GM03348 (cell line): ENCODE results near the gene ARHGAP6.

Experiments used
- DNase-seq: peaks from one replicate; pipeline ENCODE4 v3.0.0; 2012; ENCODE audit warnings: low spot score

The ARHGAP6 gene

GRCh38 chrX:11575332-11575731, 90.4 kb downstream of the ARHGAP6 start:
- DNase-seq, result no peak

DNA sequence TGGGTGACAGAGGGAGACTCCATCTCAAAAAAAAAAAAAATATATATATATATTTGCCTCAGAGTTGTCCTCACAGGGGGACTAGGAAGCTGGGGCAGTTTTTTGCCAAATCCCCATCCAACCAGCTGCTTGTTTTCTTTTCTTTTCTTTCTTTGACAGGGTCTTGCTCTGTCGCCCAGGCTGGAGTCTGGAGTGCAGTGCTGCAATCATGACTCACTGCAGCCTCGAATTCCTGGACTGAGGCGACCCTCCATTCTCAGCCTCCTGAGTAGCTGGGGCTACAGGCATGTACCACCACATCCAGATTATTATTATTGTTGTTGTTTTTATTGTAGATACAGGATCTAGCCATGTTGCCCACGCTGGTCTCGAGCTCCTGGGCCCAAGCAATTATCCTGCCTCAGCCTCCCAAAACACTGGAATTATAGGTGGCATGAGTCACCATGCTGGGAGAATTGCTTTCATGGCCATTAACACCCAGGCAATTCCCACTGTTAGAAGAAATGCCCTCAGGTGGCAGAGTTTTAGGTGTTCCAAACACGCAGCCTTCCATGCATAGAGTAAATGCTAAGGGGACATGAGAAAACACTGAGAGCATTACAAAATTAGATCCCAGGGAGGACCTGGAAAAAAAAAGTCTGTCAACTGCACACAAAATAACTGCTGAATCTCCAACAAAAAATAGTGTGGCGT, 98.0 kb downstream of the ARHGAP6 start:
- no peak for DNase-seq

GRCh38 chrX:11566789-11567188, 98.9 kb downstream of the ARHGAP6 start:
- no peak for DNase-seq

GRCh38 chrX:11566173-11566572, 99.5 kb downstream of the ARHGAP6 start:
- no peak for DNase-seq

- no peak for DNase-seq
These were observed 101.2 kb downstream of the ARHGAP6 start for GRCh38 chrX:11564546-11564945.

DNA sequence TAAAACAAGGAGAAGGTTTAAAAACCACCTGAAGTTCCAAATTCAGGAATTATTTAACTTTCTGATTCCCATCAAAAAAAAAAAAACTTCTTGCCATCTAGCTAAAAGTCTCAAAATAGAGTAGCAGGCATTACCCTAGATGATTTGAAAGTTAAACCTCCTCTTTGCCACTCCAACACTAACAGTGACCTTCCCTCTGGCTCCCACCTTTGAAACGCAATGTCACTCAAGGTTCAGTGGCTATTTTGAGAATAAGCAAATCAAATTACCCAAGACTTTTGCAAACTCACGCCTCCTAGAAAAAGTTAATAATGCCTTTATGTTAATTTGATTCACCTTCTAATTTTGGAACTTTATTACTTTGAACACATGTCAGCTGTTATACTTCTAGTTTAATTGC, 103.2 kb downstream of the ARHGAP6 start:
- DNase-seq, result no peak

DNA sequence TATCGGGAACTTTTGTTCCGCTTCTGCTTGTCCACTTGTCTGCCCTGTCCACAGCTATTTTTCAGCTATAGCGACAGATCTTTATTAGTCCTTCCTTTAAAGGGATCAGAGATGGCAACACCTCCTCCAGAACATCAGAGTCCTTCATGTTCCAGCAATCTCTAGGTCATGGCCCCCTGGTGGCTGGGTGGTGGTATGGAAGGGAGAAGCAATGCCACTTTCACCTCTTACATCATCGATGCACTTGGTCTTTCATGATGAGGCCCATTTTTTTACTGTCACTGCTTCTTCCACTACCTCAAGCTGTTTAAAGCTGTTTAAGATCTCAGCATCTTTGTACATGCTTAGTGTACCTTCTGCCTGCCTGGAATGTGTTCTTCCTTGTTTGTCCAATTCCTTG, 106.7 kb downstream of the ARHGAP6 start:
- no peak for DNase-seq

- peak; percentile 66 for DNase-seq
These were observed 108.6 kb downstream of the ARHGAP6 start for GRCh38 chrX:11557120-11557519.

DNA sequence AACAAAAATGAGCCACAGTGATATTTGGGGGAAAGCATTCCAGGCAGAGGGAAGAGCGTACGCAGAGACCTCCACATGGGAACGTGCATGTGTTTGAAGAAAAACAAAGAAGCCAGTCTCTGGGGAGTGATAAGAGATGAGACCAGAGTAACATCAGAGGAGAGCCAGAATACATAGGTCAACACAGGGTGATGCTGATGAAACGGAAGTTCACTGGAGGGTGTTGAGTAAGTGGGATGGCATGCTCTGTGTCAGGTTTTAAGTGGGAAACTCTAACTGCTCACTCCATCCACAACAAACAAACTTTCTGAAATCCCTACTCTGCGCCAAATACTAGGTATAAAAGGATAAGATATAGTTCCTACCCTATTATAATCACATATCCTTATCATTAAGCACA, 110.0 kb downstream of the ARHGAP6 start:
- no peak for DNase-seq

- no peak for DNase-seq
These were observed 112.1 kb downstream of the ARHGAP6 start for GRCh38 chrX:11553594-11553993.

GRCh38 chrX:11551151-11551550, 114.6 kb downstream of the ARHGAP6 start:
- no peak for DNase-seq

GRCh38 chrX:11546917-11547316, 118.8 kb downstream of the ARHGAP6 start:
- no peak for DNase-seq

DNA sequence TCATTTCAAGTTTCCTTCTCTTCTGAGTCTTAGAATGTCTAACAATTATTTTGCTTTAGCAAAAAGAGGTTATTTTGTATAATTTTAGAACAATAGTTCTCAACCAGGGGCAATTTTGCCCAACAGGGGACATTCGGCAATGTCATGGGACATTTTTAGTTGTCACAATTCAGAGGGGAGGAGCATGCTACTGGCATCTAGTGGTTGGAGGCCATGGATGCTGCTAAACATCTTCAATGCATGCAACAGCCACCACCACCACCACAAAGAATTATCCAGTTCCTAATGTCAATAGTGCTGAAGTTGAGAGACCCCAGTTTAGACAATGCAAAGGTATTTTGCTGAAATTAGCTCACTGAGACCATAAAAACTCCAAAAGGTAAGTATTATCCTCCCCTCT, 122.5 kb downstream of the ARHGAP6 start:
- DNase-seq, result no peak

DNA sequence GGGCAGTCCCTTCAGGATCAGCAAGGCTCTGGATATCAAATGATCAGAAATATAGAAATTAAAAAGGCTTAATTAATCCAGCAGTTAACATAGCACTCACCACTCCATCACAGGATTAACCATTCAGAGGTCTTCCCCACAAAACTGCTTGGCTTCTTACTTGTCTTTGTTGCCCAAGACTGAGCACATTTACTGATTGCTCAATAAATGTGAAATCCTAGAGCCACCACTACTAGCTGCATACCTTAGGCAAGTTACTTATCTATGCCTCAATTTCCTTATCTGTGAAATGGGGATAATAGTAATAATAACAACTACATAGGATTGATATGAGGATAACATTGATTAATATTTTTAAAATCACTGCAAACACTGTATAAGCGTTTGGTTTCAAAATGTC, 124.2 kb downstream of the ARHGAP6 start:
- DNase-seq, result no peak

- no peak for DNase-seq
These were observed 125.0 kb downstream of the ARHGAP6 start for GRCh38 chrX:11540532-11541377.

- no peak for DNase-seq
These were observed 128.6 kb downstream of the ARHGAP6 start for GRCh38 chrX:11537141-11537540.

DNA sequence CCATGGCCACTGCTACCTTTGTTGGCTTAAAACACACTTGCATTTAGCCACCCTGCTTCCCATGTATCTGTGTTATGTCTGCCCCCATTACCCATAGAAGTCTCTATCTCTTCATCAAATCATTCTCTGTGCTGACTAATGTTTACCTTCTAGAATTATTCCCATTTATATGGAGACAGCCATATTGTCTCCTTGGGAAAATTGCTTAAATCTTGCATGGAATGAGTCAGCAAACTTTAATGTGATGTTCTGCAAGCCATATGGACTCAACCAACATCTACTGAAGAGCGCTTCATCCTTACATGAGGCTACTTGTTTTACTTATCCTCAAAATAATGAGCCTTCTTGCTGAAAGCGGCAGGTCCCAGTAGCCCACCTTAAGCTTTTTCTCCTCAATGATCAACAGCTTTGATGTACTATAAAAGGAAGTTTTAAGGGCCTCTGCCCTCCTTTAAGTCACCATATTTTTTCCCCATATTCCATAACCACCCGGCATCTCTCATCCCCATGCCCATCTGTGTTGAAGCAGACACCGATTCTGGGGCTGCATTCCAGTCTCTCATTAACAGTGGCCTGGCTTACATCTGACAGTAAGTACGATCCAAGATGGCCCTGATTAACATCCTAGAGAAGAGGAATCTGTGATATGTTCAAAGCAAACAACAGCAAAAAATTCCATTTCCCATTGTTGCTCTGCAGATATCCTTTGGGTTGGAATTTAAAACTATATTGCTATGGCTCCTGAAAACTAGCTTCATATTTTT, 130.4 kb downstream of the ARHGAP6 start:
- DNase-seq, result no peak

DNA sequence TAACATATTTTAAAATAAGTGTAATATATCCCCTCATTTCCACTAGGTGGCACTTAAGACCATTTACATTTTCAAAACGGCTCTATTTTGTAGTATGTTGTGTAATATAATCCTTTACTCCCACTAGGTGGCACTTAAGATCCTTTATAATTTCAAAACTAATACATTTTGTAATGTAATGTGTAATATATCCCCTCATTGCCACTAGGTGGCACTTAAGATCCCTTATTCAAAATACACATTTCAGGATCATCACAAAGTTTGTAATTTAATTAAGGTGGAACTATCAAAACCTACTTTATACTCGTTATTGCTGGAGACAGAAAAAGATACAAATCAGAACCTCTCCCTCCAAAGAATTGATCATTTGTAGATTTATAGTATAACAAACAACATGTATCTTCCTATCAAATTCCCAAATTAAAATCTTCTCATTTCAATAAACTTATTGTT, 132.5 kb downstream of the ARHGAP6 start:
- peak; percentile 37 for DNase-seq

GRCh38 chrX:11532291-11533078, 133.2 kb downstream of the ARHGAP6 start:
- no peak for DNase-seq

DNA sequence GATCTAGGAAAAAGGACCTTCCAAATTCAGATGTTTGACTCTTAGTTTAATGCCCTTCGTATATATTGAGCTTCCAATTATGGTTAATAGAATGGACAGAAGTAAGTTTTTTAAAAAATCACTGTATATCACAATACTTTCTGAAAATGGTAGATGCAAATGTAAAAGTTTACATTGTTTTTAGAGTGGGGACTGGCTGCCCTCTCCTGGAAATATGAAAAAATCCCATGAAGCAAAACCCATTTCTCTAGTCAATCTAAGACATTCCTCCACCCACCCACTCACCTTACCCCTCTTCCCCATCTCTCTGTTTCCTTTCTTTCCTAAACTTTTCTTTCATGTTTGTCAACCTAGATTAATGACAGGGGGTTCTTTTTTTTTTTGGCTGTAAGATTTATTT, 134.5 kb downstream of the ARHGAP6 start:
- peak; percentile 19 for DNase-seq

GRCh38 chrX:11530621-11531020, 135.1 kb downstream of the ARHGAP6 start:
- DNase-seq, result peak; percentile 5

DNA sequence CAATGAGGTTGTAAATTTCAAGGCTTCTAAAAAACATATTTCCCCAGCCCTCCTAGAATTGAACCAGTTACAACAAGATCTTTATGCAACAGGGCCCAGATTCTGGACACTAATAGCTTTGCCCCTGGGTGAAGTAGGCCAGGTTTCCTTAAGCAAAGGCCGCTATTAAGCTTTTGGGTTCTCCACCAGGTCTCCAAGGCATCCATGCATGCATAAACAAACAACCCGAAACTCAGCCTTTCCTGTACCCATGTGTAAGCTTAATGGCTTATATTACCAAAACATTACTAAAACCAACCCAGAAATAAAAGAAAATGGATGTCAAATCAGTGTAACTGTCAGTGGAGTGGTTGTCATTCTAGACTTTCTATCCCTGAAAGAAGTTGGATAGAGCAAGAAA, 137.1 kb downstream of the ARHGAP6 start:
- no peak for DNase-seq
